MM.1S (cell line): ENCODE data around the gene MFRP.

Source experiments
- DNase-seq: peaks from one replicate; pipeline ENCODE4 v3.0.0-alpha.2; 2015
- H2AFZ ChIP-seq: fragments of 300-600 bp; sonication (generic); 2 replicates; pipeline ENCODE4 v1.6.0; 2016; ENCODE audit warnings: antibody characterized with exemption, low read length
- H3F3A ChIP-seq: fragments of 300-600 bp; sonication (generic); 2 replicates; pipeline ENCODE4 v1.6.1; 2016; ENCODE audit warnings: mild to moderate bottlenecking, antibody characterized with exemption, low read length, moderate library complexity, mixed read lengths; ENCODE audit not compliant: insufficient read depth
- H3K27ac ChIP-seq: fragments of 300-600 bp; sonication (generic); 2 replicates; pipeline ENCODE4 v1.5.1; 2016; ENCODE audit warnings: mild to moderate bottlenecking, low read length
- H3K27me3 ChIP-seq: fragments of 300-600 bp; sonication (generic); replicated peaks from 2 replicates; pipeline ENCODE4 v1.6.0; 2016; ENCODE audit warnings: low read length; ENCODE audit not compliant: insufficient read depth
- H3K36me3 ChIP-seq: fragments of 300-600 bp; sonication (generic); replicated peaks from 2 replicates; pipeline ENCODE4 v1.6.1; 2016; ENCODE audit warnings: mild to moderate bottlenecking, low read length, mixed read lengths; ENCODE audit not compliant: insufficient read depth
- H3K4me1 ChIP-seq: fragments of 300-600 bp; sonication (generic); 2 replicates; pipeline ENCODE4 v1.6.1; 2016; ENCODE audit warnings: low read length, mixed read lengths
- H3K4me2 ChIP-seq: fragments of 300-600 bp; sonication (generic); 2 replicates; pipeline ENCODE4 v1.6.0; 2016; ENCODE audit warnings: low read depth, low read length
- H3K4me3 ChIP-seq: fragments of 300-600 bp; sonication (generic); 2 replicates; pipeline ENCODE4 v1.5.1; 2016; ENCODE audit warnings: low read length, mixed read lengths
- H3K79me2 ChIP-seq: fragments of 300-600 bp; sonication (generic); 2 replicates; pipeline ENCODE4 v1.6.1; 2016; ENCODE audit warnings: mixed run types, low read length, mixed read lengths
- H3K9ac ChIP-seq: fragments of 300-600 bp; sonication (generic); 2 replicates; pipeline ENCODE4 v1.6.1; 2016; ENCODE audit warnings: low read length, mixed read lengths
- H3K9me2 ChIP-seq: fragments of 300-600 bp; sonication (generic); replicated peaks from 2 replicates; pipeline ENCODE4 v1.6.1; 2016; ENCODE audit warnings: mild to moderate bottlenecking, low read length, mixed read lengths; ENCODE audit not compliant: insufficient read depth
- H3K9me3 ChIP-seq: fragments of 300-600 bp; sonication (generic); replicated peaks from 2 replicates; pipeline ENCODE4 v1.6.1; 2016; ENCODE audit warnings: mild to moderate bottlenecking, low read length, mixed read lengths; ENCODE audit not compliant: insufficient read depth
- H4K20me1 ChIP-seq: fragments of 300-600 bp; sonication (generic); 2 replicates; pipeline ENCODE4 v1.6.1; 2016; ENCODE audit warnings: mild to moderate bottlenecking, low read length, moderate library complexity, mixed read lengths; ENCODE audit not compliant: insufficient read depth
- CTCF ChIP-seq: fragments of 300-600 bp; sonication (generic); IDR thresholded peaks from 2 replicates; pipeline ENCODE4 v1.5.1; 2016; ENCODE audit warnings: antibody characterized with exemption, low read length, mixed read lengths
- EZH2 ChIP-seq: fragments of 300-600 bp; sonication (generic); optimal IDR thresholded peaks from 2 replicates; pipeline ENCODE3; 2017; ENCODE audit warnings: low read depth, mild to moderate bottlenecking, antibody characterized with exemption, low read length, mixed read lengths
- EZH2phosphoT487 ChIP-seq: fragments of 300-600 bp; sonication (generic); IDR thresholded peaks from 2 replicates; pipeline ENCODE4 v1.6.1; 2018; ENCODE audit warnings: antibody characterized with exemption, low read length

MFRP gene

GRCh38 chr11:119290894-119291497 is 55.5 kb downstream of the MFRP start:
- H3K27ac ChIP-seq, result no peak overlapping the region
- no peaks in the 10 kb centered on the region for H3K4me1 ChIP-seq
- H3F3A ChIP-seq, result no peaks in the 10 kb centered on the region
- H3K79me2 ChIP-seq, result no peaks in the 10 kb centered on the region
- no peaks in the 10 kb centered on the region for H3K9me3 ChIP-seq
- no peak overlapping the region for H3K4me2 ChIP-seq
- no peak overlapping the region for H2AFZ ChIP-seq
- no peaks in the 10 kb centered on the region for H4K20me1 ChIP-seq
- no peaks in the 10 kb centered on the region for H3K27me3 ChIP-seq
- H3K9me2 ChIP-seq, result no peaks in the 10 kb centered on the region
- DNase-seq, result no peak
- no peak for TF ChIP-seq EZH2phosphoT487
- no peak for TF ChIP-seq CTCF
- no peak for TF ChIP-seq EZH2
- H3K4me3 ChIP-seq, result no peak overlapping the region
- H3K9ac ChIP-seq, result no peak overlapping the region
- H3K36me3 ChIP-seq, result no peaks in the 10 kb centered on the region
